ENCODE measurements around the gene RHEBL1. TPM values are rescaled to one million over a fixed set of nuclear protein-coding genes. Genes with fewer than 3 reads are reported as not detected.

Gene RHEBL1
- total RNA-seq, 2 experiments from 2014 or later: 5.1 to 6.0 TPM

DNA sequence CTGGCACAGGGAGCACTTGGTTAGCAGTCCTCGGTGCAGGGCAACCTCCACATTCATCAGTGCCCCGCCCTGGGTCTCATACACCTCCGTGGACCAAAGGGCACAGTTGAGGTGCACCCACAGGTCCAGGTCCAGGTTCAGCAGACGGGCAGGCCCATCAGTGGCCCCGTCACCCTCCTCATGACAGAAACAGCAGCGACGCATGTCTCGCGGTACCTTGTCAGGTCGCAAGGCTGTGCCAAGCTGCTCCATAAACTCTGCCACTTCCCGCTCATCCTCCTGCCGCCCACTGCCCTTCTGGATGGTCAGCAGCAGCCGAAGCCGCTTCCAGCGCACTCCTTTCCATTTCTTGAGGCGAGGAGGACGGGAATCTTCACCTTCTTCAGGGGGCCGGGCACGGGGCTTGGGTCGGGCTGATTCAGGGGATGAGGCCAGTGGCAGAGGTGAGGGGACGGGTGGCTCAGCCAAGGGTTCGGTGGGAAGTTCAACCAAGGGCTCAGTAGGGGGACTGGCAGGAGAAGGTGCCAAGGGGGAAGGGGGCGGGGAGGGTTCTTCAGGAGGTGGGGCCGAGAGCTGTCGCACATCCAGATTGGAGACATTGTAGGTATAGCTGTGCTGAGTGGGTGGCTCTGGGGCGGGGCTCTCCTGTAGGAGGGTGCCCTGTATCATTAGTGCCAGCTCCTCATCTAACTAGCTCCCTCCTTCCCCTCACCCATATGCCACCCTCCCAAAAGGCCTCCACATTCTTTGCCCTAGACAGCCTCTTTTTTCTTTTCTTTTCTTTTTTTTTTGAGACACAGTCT lies 42.9 kb downstream of the RHEBL1 start:
- POLR2A ChIA-PET: no interaction called here

DNA sequence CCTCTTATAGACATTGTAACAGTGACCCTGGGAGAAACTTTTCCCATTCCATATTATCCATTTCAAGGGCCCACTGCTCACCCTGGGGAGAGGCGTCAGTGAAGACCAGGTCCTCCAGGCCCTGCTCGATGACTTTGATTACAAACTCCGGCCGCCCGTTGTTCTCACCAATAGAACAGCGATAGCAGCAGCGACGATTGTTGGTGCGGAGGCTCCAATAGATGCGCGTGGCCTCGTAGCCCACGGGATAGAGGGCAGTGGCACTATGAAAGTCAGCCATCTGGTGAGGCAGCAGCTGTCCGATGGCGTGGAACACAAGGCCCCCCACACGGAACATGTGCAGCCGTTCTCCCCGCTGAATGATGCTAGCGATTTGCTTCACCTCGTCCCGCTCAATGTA lies 43.7 kb downstream of the RHEBL1 start:
- peak in 1 of 14 experiments; percentile 26 for DNase-seq
- intact Hi-C loops (cut with DNase I, micrococcal nuclease): no loop called here

More for the DNA sequence above, 42.9 kb downstream of the RHEBL1 start:
- H3K27ac ChIP-seq (ENCODE audit: low read depth in 1 of 2, low read length in 2 of 2): no peak overlapping the region
- no peaks in the 10 kb centered on the region for H3K27me3 ChIP-seq (ENCODE audit: control insufficient read depth in 1 of 2, insufficient read depth in 2 of 2, low read length in 2 of 2)
- Mint-ChIP-seq H3K4me1 (ENCODE audit: low read depth) (no peaks in the 10 kb centered on the region), H3K9me3 (no peaks in the 10 kb centered on the region), H3K4me3 (no peak overlapping the region), H3K27me3 (no peaks in the 10 kb centered on the region), H3K36me3 (ENCODE audit: low read depth) (peaks cover 84% of the 10 kb centered on the region), H3K27ac (no peak overlapping the region)
- intact Hi-C loops (cut with DNase I, micrococcal nuclease): no loop called here
- CTCF ChIA-PET: interaction anchor here (1.1 kb wide), 1 partner anchor 30 kb away, joined by 3 read pairs; no protein-coding TSS in a partner anchor
- H3K4me3 ChIP-seq (ENCODE audit: low read length): no peak overlapping the region
- no peaks in the 10 kb centered on the region for H3K4me1 ChIP-seq (ENCODE audit: insufficient read depth, low read length)
- H3K36me3 ChIP-seq (ENCODE audit: insufficient read depth, low read length): peaks cover 92% of the 10 kb centered on the region
- no peak for ATAC-seq (ENCODE audit: poor library complexity)
- TF ChIP-seq, protein P1, sequence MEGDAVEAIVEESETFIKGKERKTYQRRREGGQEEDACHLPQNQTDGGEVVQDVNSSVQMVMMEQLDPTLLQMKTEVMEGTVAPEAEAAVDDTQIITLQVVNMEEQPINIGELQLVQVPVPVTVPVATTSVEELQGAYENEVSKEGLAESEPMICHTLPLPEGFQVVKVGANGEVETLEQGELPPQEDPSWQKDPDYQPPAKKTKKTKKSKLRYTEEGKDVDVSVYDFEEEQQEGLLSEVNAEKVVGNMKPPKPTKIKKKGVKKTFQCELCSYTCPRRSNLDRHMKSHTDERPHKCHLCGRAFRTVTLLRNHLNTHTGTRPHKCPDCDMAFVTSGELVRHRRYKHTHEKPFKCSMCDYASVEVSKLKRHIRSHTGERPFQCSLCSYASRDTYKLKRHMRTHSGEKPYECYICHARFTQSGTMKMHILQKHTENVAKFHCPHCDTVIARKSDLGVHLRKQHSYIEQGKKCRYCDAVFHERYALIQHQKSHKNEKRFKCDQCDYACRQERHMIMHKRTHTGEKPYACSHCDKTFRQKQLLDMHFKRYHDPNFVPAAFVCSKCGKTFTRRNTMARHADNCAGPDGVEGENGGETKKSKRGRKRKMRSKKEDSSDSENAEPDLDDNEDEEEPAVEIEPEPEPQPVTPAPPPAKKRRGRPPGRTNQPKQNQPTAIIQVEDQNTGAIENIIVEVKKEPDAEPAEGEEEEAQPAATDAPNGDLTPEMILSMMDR (IDR thresholded peaks at IDR 0.05): no peak
- H3K9me3 ChIP-seq (ENCODE audit: control insufficient read depth in 1 of 2, insufficient read depth in 1 of 2, low read length in 2 of 2): no peaks in the 10 kb centered on the region
- no peak for DNase-seq

GRCh38 chr12:49025463-49025862 lies 44.3 kb downstream of the RHEBL1 start:
- Mint-ChIP-seq H3K36me3 (ENCODE audit: low read depth) (peaks cover 87% of the 10 kb centered on the region), H3K27ac (peak overlapping the region; percentile 53), H3K4me3 (no peak overlapping the region), H3K9me3 (no peaks in the 10 kb centered on the region), H3K27me3 (no peaks in the 10 kb centered on the region), H3K4me1 (ENCODE audit: low read depth) (no peaks in the 10 kb centered on the region)
- intact Hi-C loops (cut with DNase I, micrococcal nuclease): loop anchor here in 1 of 2 experiments (2.0 kb wide), 1 partner anchor 19 kb away; no protein-coding TSS in a partner anchor
- no peak for DNase-seq
- H3K36me3 ChIP-seq (ENCODE audit: insufficient read depth, low read length): peaks cover 93% of the 10 kb centered on the region
- H3K4me1 ChIP-seq (ENCODE audit: insufficient read depth, low read length): no peaks in the 10 kb centered on the region
- no peaks in the 10 kb centered on the region for H3K27me3 ChIP-seq (ENCODE audit: control insufficient read depth in 1 of 2, insufficient read depth in 2 of 2, low read length in 2 of 2)
- H3K4me3 ChIP-seq (ENCODE audit: low read length): no peak overlapping the region
- CTCF ChIA-PET: no interaction called here
- ATAC-seq (ENCODE audit: poor library complexity): no peak
- POLR2A ChIA-PET: no interaction called here
- TF ChIP-seq, protein P1 (IDR thresholded peaks at IDR 0.05): no peak
- H3K27ac ChIP-seq (ENCODE audit: low read depth in 1 of 2, low read length in 2 of 2): no peak overlapping the region
- no peaks in the 10 kb centered on the region for H3K9me3 ChIP-seq (ENCODE audit: control insufficient read depth in 1 of 2, insufficient read depth in 1 of 2, low read length in 2 of 2)

More for the DNA sequence above, 43.7 kb downstream of the RHEBL1 start:
- H3K9me3 Mint-ChIP-seq: no peaks in the 10 kb centered on the region
- Histone ChIP-seq H3K9me3 (ENCODE audit: control insufficient read depth in 1 of 2, insufficient read depth in 1 of 2, low read length in 2 of 2) (no peaks in the 10 kb centered on the region), H3K4me1 (ENCODE audit: insufficient read depth, low read length) (no peaks in the 10 kb centered on the region), H3K4me3 (ENCODE audit: low read length) (no peak overlapping the region), H3K36me3 (ENCODE audit: insufficient read depth, low read length) (peaks cover 93% of the 10 kb centered on the region), H3K27ac (ENCODE audit: low read depth in 1 of 2, low read length in 2 of 2) (no peak overlapping the region), H3K27me3 (ENCODE audit: control insufficient read depth in 1 of 2, insufficient read depth in 2 of 2, low read length in 2 of 2) (no peaks in the 10 kb centered on the region)
- TF ChIP-seq, protein P1 (IDR thresholded peaks at IDR 0.05): no peak
- H3K4me3 Mint-ChIP-seq: no peak overlapping the region
- H3K4me1 Mint-ChIP-seq (ENCODE audit: low read depth): no peaks in the 10 kb centered on the region
- H3K27ac Mint-ChIP-seq: no peak overlapping the region
- H3K27me3 Mint-ChIP-seq: no peaks in the 10 kb centered on the region
- CTCF ChIA-PET: interaction anchor here (1.1 kb wide), 1 partner anchor 29 kb away, joined by 3 read pairs; no protein-coding TSS in a partner anchor
- POLR2A ChIA-PET: no interaction called here
- no peak for ATAC-seq (ENCODE audit: poor library complexity)
- H3K36me3 Mint-ChIP-seq (ENCODE audit: low read depth): peaks cover 84% of the 10 kb centered on the region
